SU-DHL-6 (cell line): ENCODE results near the gene TNNC1.

ENCODE experiments used
- H2AFZ ChIP-seq: fragments of 200-600 bp; sonication (generic); 2 replicates; pipeline ENCODE4 v1.6.1; 2014; ENCODE audit warnings: low read depth, mild to moderate bottlenecking, moderate library complexity, mixed read lengths, antibody characterized with exemption, low read length; ENCODE audit not compliant: severe bottlenecking
- H3F3A ChIP-seq: fragments of 200-600 bp; shearing (Covaris generic); 2 replicates; pipeline ENCODE4 v1.6.0; 2016; ENCODE audit warnings: antibody characterized with exemption, mild to moderate bottlenecking; ENCODE audit not compliant: insufficient read depth
- H3K27ac ChIP-seq: fragments of 200-600 bp; sonication (generic); 2 replicates; pipeline ENCODE4 v1.5.1; 2016; ENCODE audit warnings: low read depth, mild to moderate bottlenecking, low read length, moderate library complexity, mixed read lengths
- H3K27me3 ChIP-seq: fragments of 200-600 bp; sonication (generic), shearing (Covaris generic); 2 replicates; pipeline ENCODE4 v1.6.0; 2014; ENCODE audit warnings: mild to moderate bottlenecking, low read length
- H3K36me3 ChIP-seq: fragments of 200-600 bp; sonication (generic); 2 replicates; pipeline ENCODE4 v1.6.1; 2014; ENCODE audit warnings: mild to moderate bottlenecking, low read length, mixed read lengths
- H3K4me2 ChIP-seq: fragments of 300-600, 200-600 bp; shearing (Covaris generic), sonication (generic); 2 replicates; pipeline ENCODE4 v1.6.0; 2014; ENCODE audit warnings: low read length, low read depth, mild to moderate bottlenecking; ENCODE audit not compliant: poor library complexity, severe bottlenecking
- H3K4me3 ChIP-seq: fragments of 200-600 bp; sonication (generic); 2 replicates; pipeline ENCODE4 v1.5.1; 2014; ENCODE audit warnings: antibody characterized with exemption, low read length, mild to moderate bottlenecking, mixed read lengths; ENCODE audit not compliant: insufficient read depth, poor library complexity, severe bottlenecking
- H3K79me2 ChIP-seq: fragments of 200-600 bp; sonication (generic); 2 replicates; pipeline ENCODE4 v1.6.1; 2014; ENCODE audit warnings: mild to moderate bottlenecking, low read length, moderate library complexity; ENCODE audit not compliant: insufficient read depth
- H3K9ac ChIP-seq: fragments of 200-600 bp; sonication (generic); 2 replicates; pipeline ENCODE4 v1.7.0; 2014; ENCODE audit warnings: mild to moderate bottlenecking, low read length
- H3K9me2 ChIP-seq: fragments of 200-600 bp; sonication (generic); replicated peaks from 2 replicates; pipeline ENCODE4 v1.6.1; 2014; ENCODE audit warnings: low read length; ENCODE audit not compliant: insufficient read depth
- H3K9me3 ChIP-seq: fragments of 200-600 bp; sonication (generic); 2 replicates; pipeline ENCODE4 v1.6.1; 2014; ENCODE audit warnings: low read length, mixed read lengths; ENCODE audit not compliant: insufficient read depth
- H4K20me1 ChIP-seq: fragments of 200-600 bp; sonication (generic); 2 replicates; pipeline ENCODE4 v1.6.1; 2014; ENCODE audit warnings: low read depth, mild to moderate bottlenecking, antibody characterized with exemption, low read length, moderate library complexity, mixed read lengths
- EZH2phosphoT487 ChIP-seq: fragments of 200-600 bp; sonication (generic), shearing (Covaris generic); conservative IDR thresholded peaks from 2 replicates; pipeline ENCODE4 v1.6.1; 2018; ENCODE audit warnings: mild to moderate bottlenecking, antibody characterized with exemption, low read length, moderate library complexity, mixed read lengths
- TF ChIP-seq, protein P1 (sequence below): fragments of 200-600 bp; sonication (generic); IDR thresholded peaks from one replicate; pipeline ENCODE4 v1.5.1; 2017; ENCODE audit warnings: antibody characterized with exemption, mild to moderate bottlenecking, low read length, moderate library complexity; ENCODE audit not compliant: insufficient read depth, poor library complexity, severe bottlenecking

TNNC1 gene

DNA sequence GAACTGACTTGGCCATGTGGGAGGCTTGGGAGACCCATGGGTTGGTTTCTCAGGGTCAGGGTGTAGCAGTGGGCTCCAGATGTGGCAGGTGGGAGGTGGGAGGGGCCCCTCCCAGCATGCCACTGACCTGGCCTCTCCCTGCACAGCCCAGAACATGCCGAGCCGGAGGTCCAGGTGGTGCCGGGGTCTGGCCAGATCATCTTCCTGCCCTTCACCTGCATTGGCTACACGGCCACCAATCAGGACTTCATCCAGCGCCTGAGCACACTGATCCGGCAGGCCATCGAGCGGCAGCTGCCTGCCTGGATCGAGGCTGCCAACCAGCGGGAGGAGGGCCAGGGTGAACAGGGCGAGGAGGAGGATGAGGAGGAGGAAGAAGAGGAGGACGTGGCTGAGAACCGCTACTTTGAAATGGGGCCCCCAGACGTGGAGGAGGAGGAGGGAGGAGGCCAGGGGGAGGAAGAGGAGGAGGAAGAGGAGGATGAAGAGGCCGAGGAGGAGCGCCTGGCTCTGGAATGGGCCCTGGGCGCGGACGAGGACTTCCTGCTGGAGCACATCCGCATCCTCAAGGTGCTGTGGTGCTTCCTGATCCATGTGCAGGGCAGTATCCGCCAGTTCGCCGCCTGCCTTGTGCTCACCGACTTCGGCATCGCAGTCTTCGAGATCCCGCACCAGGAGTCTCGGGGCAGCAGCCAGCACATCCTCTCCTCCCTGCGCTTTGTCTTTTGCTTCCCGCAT lies 33.4 kb upstream of the TNNC1 start:
- Histone ChIP-seq H3K9me2 (no peaks in the 10 kb centered on the region), H2AFZ (no peak overlapping the region), H3K9ac (no peak overlapping the region), H4K20me1 (no peaks in the 10 kb centered on the region), H3K9me3 (no peaks in the 10 kb centered on the region), H3K79me2 (no peaks in the 10 kb centered on the region), H3K36me3 (no peaks in the 10 kb centered on the region), H3K27me3 (no peaks in the 10 kb centered on the region), H3F3A (no peaks in the 10 kb centered on the region), H3K4me3 (no peak overlapping the region), H3K27ac (no peak overlapping the region), H3K4me2 (no peak overlapping the region)
- TF ChIP-seq EZH2phosphoT487, result no peak
- TF ChIP-seq, protein P1, sequence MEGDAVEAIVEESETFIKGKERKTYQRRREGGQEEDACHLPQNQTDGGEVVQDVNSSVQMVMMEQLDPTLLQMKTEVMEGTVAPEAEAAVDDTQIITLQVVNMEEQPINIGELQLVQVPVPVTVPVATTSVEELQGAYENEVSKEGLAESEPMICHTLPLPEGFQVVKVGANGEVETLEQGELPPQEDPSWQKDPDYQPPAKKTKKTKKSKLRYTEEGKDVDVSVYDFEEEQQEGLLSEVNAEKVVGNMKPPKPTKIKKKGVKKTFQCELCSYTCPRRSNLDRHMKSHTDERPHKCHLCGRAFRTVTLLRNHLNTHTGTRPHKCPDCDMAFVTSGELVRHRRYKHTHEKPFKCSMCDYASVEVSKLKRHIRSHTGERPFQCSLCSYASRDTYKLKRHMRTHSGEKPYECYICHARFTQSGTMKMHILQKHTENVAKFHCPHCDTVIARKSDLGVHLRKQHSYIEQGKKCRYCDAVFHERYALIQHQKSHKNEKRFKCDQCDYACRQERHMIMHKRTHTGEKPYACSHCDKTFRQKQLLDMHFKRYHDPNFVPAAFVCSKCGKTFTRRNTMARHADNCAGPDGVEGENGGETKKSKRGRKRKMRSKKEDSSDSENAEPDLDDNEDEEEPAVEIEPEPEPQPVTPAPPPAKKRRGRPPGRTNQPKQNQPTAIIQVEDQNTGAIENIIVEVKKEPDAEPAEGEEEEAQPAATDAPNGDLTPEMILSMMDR, result no peak

- no peak overlapping the region for H3K9ac ChIP-seq
- no peaks in the 10 kb centered on the region for H3F3A ChIP-seq
- no peak for TF ChIP-seq EZH2phosphoT487
- TF ChIP-seq, protein P1, result no peak
- H3K36me3 ChIP-seq, result no peaks in the 10 kb centered on the region
- H3K9me3 ChIP-seq, result no peaks in the 10 kb centered on the region
- no peak overlapping the region for H3K27ac ChIP-seq
- H3K9me2 ChIP-seq, result no peaks in the 10 kb centered on the region
- no peaks in the 10 kb centered on the region for H4K20me1 ChIP-seq
- H2AFZ ChIP-seq, result no peak overlapping the region
- no peaks in the 10 kb centered on the region for H3K79me2 ChIP-seq
- no peak overlapping the region for H3K4me2 ChIP-seq
- H3K27me3 ChIP-seq, result no peaks in the 10 kb centered on the region
- H3K4me3 ChIP-seq, result no peak overlapping the region
Observed at GRCh38 chr3:52484680-52485461, 31.0 kb upstream of the TNNC1 start.

DNA sequence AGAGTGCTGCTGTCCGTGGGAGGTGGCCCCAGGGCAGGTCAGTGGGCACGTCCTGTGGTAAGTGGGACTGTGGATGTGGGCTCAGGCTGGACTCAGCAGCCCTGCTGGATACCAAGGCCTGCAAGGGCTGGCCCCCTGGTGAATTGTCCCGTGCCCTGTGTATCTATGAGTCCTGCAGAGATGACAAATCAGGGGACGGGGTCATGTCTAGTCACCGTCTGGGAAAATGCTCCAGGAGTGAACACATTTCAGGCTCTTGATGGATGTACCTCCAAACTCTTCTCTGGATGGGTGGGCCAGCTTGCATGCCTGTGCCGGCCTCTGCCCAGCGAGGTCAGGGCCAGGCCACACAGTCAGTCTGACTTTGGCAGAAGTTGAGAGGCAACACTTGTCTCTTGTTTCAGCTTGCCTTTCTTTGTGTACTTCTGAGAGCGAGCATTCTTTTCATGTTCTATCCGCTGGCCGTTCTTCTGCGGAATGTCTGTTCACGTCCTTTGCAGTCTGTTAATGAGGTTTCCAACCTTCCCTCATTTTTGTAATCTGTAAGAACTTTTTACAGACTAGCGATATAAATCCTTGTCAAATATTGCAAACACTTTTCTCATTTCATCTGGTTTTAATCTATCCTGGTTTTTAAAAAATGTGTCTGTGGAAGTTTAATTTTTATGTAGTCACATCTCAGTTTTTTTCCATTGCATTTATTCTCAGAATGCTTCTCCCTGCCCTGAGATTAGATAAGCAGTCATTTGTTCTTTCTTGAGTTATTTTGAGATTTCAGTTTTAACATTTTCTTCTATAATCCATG lies 29.9 kb upstream of the TNNC1 start:
- Histone ChIP-seq H3K9ac (no peak overlapping the region), H3K36me3 (no peaks in the 10 kb centered on the region)
- TF ChIP-seq, protein P1, result no peak
- no peak for TF ChIP-seq EZH2phosphoT487

More for the DNA sequence above, 29.9 kb upstream of the TNNC1 start:
- Histone ChIP-seq H2AFZ (no peak overlapping the region), H3K9me3 (no peaks in the 10 kb centered on the region), H3F3A (no peaks in the 10 kb centered on the region), H3K4me2 (no peak overlapping the region), H3K79me2 (no peaks in the 10 kb centered on the region), H3K9me2 (no peaks in the 10 kb centered on the region), H3K4me3 (no peak overlapping the region), H4K20me1 (no peaks in the 10 kb centered on the region), H3K27me3 (no peaks in the 10 kb centered on the region), H3K27ac (no peak overlapping the region)
